Activated B cell treated with CpG ODN at 0.5 μM for 24 hours (primary cell): ENCODE measurements around the gene ABHD12. TPM values are rescaled to one million over a fixed set of nuclear protein-coding genes. Genes with fewer than 3 reads are reported as not detected.

ENCODE experiments used
- ATAC-seq: fragments of 200-7000 bp; cut with Tn5 transposase; one replicate; pipeline ENCODE4 v1.10.0; 2021; ENCODE audit warnings: low read depth, mild to moderate bottlenecking, moderate library complexity
- CTCF ChIA-PET: fragments of 350-600 bp; sonication (Branson Sonifier 250); formaldehyde crosslinking; loops from one replicate; lab custom pipeline; 2021; ENCODE audit warnings: antibody characterized with exemption; lab: Charles Lee
- POLR2A ChIA-PET: fragments of 350-600 bp; sonication (Branson Sonifier 250); formaldehyde crosslinking; loops from one replicate; lab custom pipeline; 2021; ENCODE audit warnings: antibody characterized with exemption; lab: Charles Lee
- DNase-seq: peaks from one replicate; pipeline ENCODE4 v3.0.0; 2022
- H3K27ac Mint-ChIP-seq: one replicate; pipeline ENCODE4 v1.8.0; 2020; ENCODE audit warnings: mixed read lengths
- H3K27me3 Mint-ChIP-seq: one replicate; pipeline ENCODE4 v1.8.0; 2021; ENCODE audit warnings: mixed read lengths
- H3K36me3 Mint-ChIP-seq: one replicate; pipeline ENCODE4 v1.8.0; 2021; ENCODE audit warnings: low read depth, mixed read lengths
- H3K4me1 Mint-ChIP-seq: one replicate; pipeline ENCODE4 v1.8.0; 2021; ENCODE audit warnings: mixed read lengths
- H3K4me3 Mint-ChIP-seq: one replicate; pipeline ENCODE4 v1.8.0; 2020; ENCODE audit warnings: mild to moderate bottlenecking, mixed read lengths
- H3K9me3 Mint-ChIP-seq: one replicate; pipeline ENCODE4 v1.8.0; 2020; ENCODE audit warnings: mixed read lengths
- intact Hi-C: fragments of 100-400 bp; cut with micrococcal nuclease; formaldehyde crosslinking; loops from one replicate; pipeline ENCODE4 v1.15.1; 2024
- total RNA-seq: library from RNA; stranded (reverse); gene quantifications from 2 replicates; pipeline ENCODE4 v1.2.3, GENCODE V29; 2022
- TF ChIP-seq, protein P1 (sequence below): fragments of 200-600 bp; IDR thresholded peaks from one replicate; pipeline ENCODE4 v1.8.0; 2022; ENCODE audit warnings: antibody characterized with exemption, mild to moderate bottlenecking

Gene ABHD12
- 16.1 and 16.3 TPM in 2 replicates for total RNA-seq

DNA sequence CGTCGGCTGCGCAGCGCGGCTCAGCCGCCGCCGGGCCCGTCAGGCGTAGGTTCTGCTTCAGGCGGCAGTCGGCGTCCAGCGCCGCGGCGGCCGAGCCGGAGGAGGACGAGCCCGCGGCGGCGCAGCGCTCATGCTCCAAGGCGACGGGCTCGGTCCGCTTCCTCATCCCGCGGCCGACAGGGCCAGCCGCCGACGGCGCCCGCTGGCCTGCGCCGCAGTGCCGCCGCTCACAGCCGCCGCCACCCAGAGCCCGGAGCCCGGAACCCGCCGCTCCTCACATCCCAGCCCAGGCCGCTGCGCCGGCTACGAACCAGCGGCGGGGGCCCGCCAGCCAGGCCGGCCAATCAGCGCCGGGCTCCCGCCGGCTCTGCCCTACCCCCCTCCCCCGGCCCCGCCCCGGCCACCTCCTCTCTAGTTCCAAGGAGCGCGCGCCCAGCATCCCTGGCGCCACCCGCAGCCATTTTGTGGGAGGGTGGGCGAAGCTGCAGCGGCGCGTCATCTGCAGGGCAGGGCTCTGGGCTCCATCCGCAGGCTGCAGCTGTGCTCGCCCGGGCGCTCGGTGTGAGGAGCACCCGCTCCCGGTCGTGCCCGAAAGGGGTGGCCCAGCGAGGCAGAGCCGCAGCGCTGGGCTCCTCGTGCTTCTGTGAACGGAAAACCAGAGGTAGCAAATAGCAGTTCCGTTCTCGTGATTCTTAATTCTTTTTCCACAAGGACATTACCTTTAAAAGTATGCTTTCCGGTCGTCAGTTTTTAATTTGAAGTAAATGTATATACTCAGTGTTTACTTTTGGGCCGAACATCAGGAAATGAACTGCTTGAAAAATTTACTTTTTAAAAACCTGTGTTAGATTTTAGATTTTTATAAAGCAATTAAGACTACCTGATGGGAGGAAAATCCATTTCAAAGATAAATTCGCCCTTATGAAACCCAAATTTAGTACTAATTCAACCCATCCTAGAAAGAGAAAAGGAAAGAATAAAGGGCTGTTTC lies at the start of gene ABHD12:
Gene ABHD12, minus strand, starts transcription at position 298 of the 991 bp plus-strand sequence. Its CDS starts 132 bp downstream, at position 166.
- CTCF ChIA-PET, result interaction anchor here (1.3 kb wide), 1 partner anchor 96 kb away, joined by 3 read pairs; no protein-coding TSS in a partner anchor
- TF ChIP-seq, protein P1, sequence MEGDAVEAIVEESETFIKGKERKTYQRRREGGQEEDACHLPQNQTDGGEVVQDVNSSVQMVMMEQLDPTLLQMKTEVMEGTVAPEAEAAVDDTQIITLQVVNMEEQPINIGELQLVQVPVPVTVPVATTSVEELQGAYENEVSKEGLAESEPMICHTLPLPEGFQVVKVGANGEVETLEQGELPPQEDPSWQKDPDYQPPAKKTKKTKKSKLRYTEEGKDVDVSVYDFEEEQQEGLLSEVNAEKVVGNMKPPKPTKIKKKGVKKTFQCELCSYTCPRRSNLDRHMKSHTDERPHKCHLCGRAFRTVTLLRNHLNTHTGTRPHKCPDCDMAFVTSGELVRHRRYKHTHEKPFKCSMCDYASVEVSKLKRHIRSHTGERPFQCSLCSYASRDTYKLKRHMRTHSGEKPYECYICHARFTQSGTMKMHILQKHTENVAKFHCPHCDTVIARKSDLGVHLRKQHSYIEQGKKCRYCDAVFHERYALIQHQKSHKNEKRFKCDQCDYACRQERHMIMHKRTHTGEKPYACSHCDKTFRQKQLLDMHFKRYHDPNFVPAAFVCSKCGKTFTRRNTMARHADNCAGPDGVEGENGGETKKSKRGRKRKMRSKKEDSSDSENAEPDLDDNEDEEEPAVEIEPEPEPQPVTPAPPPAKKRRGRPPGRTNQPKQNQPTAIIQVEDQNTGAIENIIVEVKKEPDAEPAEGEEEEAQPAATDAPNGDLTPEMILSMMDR, result no peak
- H3K36me3 Mint-ChIP-seq, result no peaks in the 10 kb centered on the region
- ATAC-seq, result peak; percentile 93
- H3K4me1 Mint-ChIP-seq, result peaks cover 17% of the 10 kb centered on the region
- peak; percentile 85 for DNase-seq
- H3K27ac Mint-ChIP-seq, result peak within 1 kb of the TSS; percentile 76
- no peaks in the 10 kb centered on the region for H3K9me3 Mint-ChIP-seq
- H3K4me3 Mint-ChIP-seq, result peak within 1 kb of the TSS; percentile 85
- intact Hi-C loops, result loop anchor here (1.0 to 5.0 kb wide), 11 partner anchors 16 to 1969 kb away; partner anchors contain the start of genes ACSS1, APMAP, ENTPD6 and GINS1
- POLR2A ChIA-PET, result interaction anchor here (0.6 to 1.0 kb wide), 15 partner anchors 9 to 338 kb away, joined by 3 to 13 read pairs (median 5); partner anchors contain the start of genes ENTPD6, GINS1, NINL and PYGB
- no peaks in the 10 kb centered on the region for H3K27me3 Mint-ChIP-seq

DNA sequence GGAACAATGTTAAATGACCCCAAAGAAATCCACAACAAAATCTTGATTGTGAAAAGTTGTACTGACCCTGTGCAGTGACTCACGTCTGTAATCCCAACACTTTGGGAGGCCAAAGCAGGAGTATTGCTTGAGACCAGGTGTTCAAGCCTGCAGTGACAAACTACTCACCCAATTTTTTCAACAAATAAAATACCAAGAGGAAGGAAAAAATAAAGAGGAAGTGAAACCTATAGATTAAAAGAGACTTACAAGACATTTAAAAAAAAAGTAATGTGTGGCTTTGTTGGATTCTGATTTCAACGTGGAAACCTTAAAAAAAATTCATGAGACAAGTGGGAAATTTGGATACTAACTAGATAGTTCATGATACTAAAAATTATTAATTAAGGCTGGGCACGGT lies 48.7 kb upstream of the ABHD12 start:
- H3K4me1 Mint-ChIP-seq, result peaks cover 14% of the 10 kb centered on the region
- H3K36me3 Mint-ChIP-seq, result no peaks in the 10 kb centered on the region
- no peaks in the 10 kb centered on the region for H3K9me3 Mint-ChIP-seq
- H3K27me3 Mint-ChIP-seq, result no peaks in the 10 kb centered on the region
- TF ChIP-seq, protein P1, result no peak
- CTCF ChIA-PET, result no interaction called here
- peak overlapping the region; percentile 7 for H3K27ac Mint-ChIP-seq
- intact Hi-C loops, result no loop called here
- POLR2A ChIA-PET, result no interaction called here
- ATAC-seq (peak; percentile 28), DNase-seq (no peak)
- no peak overlapping the region for H3K4me3 Mint-ChIP-seq

DNA sequence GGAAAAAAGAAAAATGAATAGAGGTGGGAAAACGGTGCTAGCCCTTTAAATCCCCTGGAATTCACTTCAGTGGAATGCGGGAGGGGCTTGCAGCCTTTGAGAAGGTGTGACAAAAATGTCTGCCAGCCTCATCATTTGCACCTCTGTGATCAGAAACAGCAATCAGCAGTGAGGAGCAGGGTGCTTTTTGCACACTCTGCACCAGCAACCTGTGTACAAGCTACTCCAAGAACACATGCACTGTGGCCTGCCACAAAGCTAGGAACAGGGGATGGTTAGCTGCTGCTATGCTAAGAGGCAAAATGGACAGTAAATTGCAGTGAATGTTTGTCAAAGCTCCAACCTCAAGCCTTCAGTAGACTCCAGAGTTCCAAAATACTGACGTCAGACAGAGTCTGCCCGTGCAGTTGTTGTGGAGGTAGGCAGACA lies 46.5 kb upstream of the ABHD12 start:
- H3K27ac Mint-ChIP-seq, result no peak overlapping the region
- no peaks in the 10 kb centered on the region for H3K36me3 Mint-ChIP-seq
- TF ChIP-seq, protein P1, result no peak
- DNase-seq (no peak), ATAC-seq (no peak)
- H3K27me3 Mint-ChIP-seq, result no peaks in the 10 kb centered on the region
- H3K4me3 Mint-ChIP-seq, result no peak overlapping the region
- CTCF ChIA-PET, result no interaction called here
- H3K4me1 Mint-ChIP-seq, result peaks cover 14% of the 10 kb centered on the region
- H3K9me3 Mint-ChIP-seq, result no peaks in the 10 kb centered on the region
- intact Hi-C loops, result no loop called here
- POLR2A ChIA-PET, result no interaction called here

- H3K36me3 Mint-ChIP-seq, result peaks cover 4% of the 10 kb centered on the region
- DNase-seq, result no peak
- no peak overlapping the region for H3K27ac Mint-ChIP-seq
- H3K27me3 Mint-ChIP-seq, result no peaks in the 10 kb centered on the region
- H3K9me3 Mint-ChIP-seq, result no peaks in the 10 kb centered on the region
- no peak overlapping the region for H3K4me3 Mint-ChIP-seq
- TF ChIP-seq, protein P1, result no peak
- POLR2A ChIA-PET, result no interaction called here
- no peaks in the 10 kb centered on the region for H3K4me1 Mint-ChIP-seq
- CTCF ChIA-PET, result interaction anchor here (1.3 kb wide), 1 partner anchor 25 kb away, joined by 3 read pairs; no protein-coding TSS in a partner anchor
- ATAC-seq, result no peak
- intact Hi-C loops, result no loop called here
These were observed 33.9 kb upstream of the ABHD12 start for GRCh38 chr20:25424536-25424935.

GRCh38 chr20:25422032-25422431 lies 31.4 kb upstream of the ABHD12 start:
- POLR2A ChIA-PET, result no interaction called here
- Mint-ChIP-seq H3K9me3 (no peaks in the 10 kb centered on the region), H3K27me3 (no peaks in the 10 kb centered on the region), H3K36me3 (no peaks in the 10 kb centered on the region), H3K4me1 (no peaks in the 10 kb centered on the region), H3K4me3 (no peak overlapping the region), H3K27ac (no peak overlapping the region)
- TF ChIP-seq, protein P1, result no peak
- intact Hi-C loops, result no loop called here
- DNase-seq (no peak), ATAC-seq (no peak)
- CTCF ChIA-PET, result no interaction called here
